ENCODE data around the gene CFAP410. TPM values are rescaled to one million over a fixed set of nuclear protein-coding genes. Genes with fewer than 3 reads are reported as not detected.

CFAP410 gene
- total and polyA plus RNA-seq, 5 donors, result 13.2 to 19.8 (median 16.8) TPM

DNA sequence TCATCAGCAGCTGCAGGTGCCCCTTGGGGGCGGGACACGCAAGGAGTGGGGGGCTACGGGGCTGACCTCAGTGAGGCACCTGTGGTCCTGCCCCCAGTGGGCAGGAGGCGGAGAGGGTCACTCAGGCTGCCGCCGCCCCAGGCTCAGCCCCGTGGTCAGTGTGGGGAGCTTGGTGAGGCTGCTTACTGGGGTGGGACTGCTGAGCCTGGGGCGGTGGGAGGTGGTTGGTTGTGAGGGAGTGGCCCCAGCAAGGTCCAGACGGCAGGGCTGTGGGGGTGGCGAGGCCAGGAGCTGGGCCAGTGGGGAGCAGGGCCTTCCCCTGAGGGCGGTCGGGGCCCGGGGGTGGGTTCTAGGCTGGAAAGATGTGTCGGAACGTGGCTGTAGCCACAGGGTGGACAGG, 25.1 kb downstream of the CFAP410 start:
- no peak for DNase-seq
- no peak for ATAC-seq
- Histone ChIP-seq H3K27me3 (ENCODE audit: control insufficient read depth, insufficient read depth) (no peaks in the 10 kb centered on the region), H3K4me3 (ENCODE audit: low read length) (no peak overlapping the region), H3K4me1 (ENCODE audit: control insufficient read depth, insufficient read depth, low read length) (no peaks in the 10 kb centered on the region), H3K27ac (ENCODE audit: low read length) (no peak overlapping the region), H3K9me3 (ENCODE audit: control insufficient read depth, low read length) (no peaks in the 10 kb centered on the region)
- 88% methylated on average over 15 of the region's 15 CpGs for WGBS
- intact Hi-C loops (cut with DNase I), result no loop called here

DNA sequence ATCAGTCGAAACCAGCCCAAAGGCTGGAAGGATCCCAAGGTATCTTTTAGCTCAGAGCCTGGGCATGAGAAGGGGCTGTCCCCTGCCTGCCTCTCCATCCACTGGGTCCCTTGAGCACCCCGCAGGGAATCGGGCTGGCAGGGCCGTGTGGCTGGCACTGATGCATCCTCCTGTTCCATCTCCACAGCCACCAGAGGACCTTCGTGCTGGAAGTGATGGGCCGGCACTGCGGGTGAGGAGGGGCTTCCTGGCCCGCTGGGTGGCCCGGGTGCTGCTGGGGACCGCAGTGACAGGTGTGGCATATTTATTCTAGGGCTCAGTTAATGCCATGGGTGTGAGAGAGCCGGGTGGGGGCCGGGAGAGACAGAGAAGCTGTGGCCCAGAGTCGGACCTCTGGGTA, 25.7 kb downstream of the CFAP410 start:
- no peaks in the 10 kb centered on the region for H3K27me3 ChIP-seq (ENCODE audit: control insufficient read depth, insufficient read depth)
- ATAC-seq, result no peak
- no peak overlapping the region for H3K4me3 ChIP-seq (ENCODE audit: low read length)
- H3K9me3 ChIP-seq (ENCODE audit: control insufficient read depth, low read length), result no peaks in the 10 kb centered on the region
- H3K4me1 ChIP-seq (ENCODE audit: control insufficient read depth, insufficient read depth, low read length), result no peaks in the 10 kb centered on the region
- 94% methylated on average over 13 of the region's 13 CpGs for WGBS
- intact Hi-C loops (cut with DNase I), result no loop called here
- DNase-seq, result no peak
- no peak overlapping the region for H3K27ac ChIP-seq (ENCODE audit: low read length)

DNA sequence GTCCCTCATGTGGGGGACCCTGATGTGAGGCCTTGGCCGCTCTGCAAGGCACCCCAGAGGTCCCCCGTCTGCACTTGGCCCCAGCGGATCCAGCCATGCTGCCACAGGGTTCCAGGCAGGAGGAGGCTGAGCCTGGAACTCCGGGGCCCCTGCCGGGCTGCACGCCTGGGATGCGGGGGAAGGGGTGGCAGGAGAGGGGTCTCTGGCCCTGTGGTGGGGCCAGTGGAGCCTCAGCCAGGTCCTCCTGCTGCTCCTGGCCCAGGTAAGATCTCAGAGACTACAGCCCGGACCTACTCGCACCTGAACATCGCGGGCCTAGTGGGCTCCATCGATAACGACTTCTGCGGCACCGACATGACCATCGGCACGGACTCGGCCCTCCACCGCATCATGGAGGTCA, 26.5 kb downstream of the CFAP410 start:
- WGBS, result 95% methylated on average over 19 of the region's 19 CpGs
- intact Hi-C loops (cut with DNase I), result no loop called here
- no peak for ATAC-seq

DNA sequence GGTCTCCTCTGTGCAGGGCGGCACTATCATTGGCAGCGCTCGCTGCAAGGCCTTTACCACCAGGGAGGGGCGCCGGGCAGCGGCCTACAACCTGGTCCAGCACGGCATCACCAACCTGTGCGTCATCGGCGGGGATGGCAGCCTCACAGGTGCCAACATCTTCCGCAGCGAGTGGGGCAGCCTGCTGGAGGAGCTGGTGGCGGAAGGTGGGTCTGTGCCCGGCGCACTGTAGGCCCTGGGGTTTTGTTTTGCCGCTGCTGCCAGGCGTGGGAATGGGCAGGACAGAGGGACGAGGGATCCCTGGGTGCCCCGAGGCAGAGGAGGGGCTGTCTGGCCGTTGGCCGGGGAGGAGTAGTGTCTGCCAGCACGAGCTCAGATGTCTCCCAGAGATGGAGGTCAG, 27.1 kb downstream of the CFAP410 start:
- no peaks in the 10 kb centered on the region for H3K27me3 ChIP-seq (ENCODE audit: control insufficient read depth, insufficient read depth)
- intact Hi-C loops (cut with DNase I), result no loop called here
- no peaks in the 10 kb centered on the region for H3K4me1 ChIP-seq (ENCODE audit: control insufficient read depth, insufficient read depth, low read length)
- ATAC-seq, result no peak
- no peak overlapping the region for H3K4me3 ChIP-seq (ENCODE audit: low read length)
- no peak for DNase-seq
- no peak overlapping the region for H3K27ac ChIP-seq (ENCODE audit: low read length)
- no peaks in the 10 kb centered on the region for H3K9me3 ChIP-seq (ENCODE audit: control insufficient read depth, low read length)
- 94% methylated on average over 22 of the region's 22 CpGs for WGBS

More for the DNA sequence above, 26.5 kb downstream of the CFAP410 start:
- no peak overlapping the region for H3K4me3 ChIP-seq (ENCODE audit: low read length)
- DNase-seq, result no peak
- no peaks in the 10 kb centered on the region for H3K4me1 ChIP-seq (ENCODE audit: control insufficient read depth, insufficient read depth, low read length)
- H3K27ac ChIP-seq (ENCODE audit: low read length), result no peak overlapping the region
- no peaks in the 10 kb centered on the region for H3K9me3 ChIP-seq (ENCODE audit: control insufficient read depth, low read length)
- no peaks in the 10 kb centered on the region for H3K27me3 ChIP-seq (ENCODE audit: control insufficient read depth, insufficient read depth)

DNA sequence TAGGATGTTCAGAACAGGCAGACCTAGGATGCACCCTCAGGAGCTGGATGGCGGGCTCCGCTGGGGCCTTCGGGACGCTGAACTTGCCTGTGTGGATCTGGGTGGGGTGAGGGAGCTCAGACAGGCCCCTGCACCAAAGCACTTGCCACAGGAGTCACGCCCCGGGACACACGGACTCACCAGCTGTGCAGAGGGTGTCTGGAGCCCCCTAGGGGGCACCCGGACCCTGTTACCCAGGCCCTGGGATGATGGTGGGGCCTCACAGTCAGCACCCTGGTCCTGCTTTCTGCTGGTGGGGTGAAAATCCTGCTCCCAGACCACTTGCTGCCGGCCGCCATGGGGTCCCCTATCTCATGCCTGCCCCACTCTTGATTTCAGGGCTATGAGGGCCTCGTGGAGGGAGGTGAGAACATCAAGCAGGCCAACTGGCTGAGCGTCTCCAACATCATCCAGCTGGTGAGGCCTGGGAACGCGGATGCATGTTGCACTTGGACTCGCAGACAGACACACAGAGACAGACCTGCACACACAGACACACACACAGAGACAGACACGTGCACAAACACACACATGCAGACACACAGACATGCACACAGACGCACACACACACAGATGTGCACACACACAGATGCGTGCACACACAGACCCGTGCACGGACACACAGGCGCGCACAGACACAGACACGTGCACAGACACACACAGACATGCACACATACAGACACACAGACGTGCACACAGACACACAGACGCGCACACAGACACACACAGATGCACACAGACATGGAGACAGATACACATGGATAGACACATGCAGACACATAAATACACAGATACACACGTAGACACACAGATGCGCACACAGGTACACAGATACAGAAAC, 28.3 kb downstream of the CFAP410 start:
- no peaks in the 10 kb centered on the region for H3K4me1 ChIP-seq (ENCODE audit: control insufficient read depth, insufficient read depth, low read length)
- no peaks in the 10 kb centered on the region for H3K9me3 ChIP-seq (ENCODE audit: control insufficient read depth, low read length)
- H3K4me3 ChIP-seq (ENCODE audit: low read length), result no peak overlapping the region
- ATAC-seq (no peak), DNase-seq (no peak)
- H3K27ac ChIP-seq (ENCODE audit: low read length), result no peak overlapping the region
- WGBS, result 91% methylated on average over 28 of the region's 28 CpGs
- intact Hi-C loops (cut with DNase I), result no loop called here
- H3K27me3 ChIP-seq (ENCODE audit: control insufficient read depth, insufficient read depth), result no peaks in the 10 kb centered on the region

DNA sequence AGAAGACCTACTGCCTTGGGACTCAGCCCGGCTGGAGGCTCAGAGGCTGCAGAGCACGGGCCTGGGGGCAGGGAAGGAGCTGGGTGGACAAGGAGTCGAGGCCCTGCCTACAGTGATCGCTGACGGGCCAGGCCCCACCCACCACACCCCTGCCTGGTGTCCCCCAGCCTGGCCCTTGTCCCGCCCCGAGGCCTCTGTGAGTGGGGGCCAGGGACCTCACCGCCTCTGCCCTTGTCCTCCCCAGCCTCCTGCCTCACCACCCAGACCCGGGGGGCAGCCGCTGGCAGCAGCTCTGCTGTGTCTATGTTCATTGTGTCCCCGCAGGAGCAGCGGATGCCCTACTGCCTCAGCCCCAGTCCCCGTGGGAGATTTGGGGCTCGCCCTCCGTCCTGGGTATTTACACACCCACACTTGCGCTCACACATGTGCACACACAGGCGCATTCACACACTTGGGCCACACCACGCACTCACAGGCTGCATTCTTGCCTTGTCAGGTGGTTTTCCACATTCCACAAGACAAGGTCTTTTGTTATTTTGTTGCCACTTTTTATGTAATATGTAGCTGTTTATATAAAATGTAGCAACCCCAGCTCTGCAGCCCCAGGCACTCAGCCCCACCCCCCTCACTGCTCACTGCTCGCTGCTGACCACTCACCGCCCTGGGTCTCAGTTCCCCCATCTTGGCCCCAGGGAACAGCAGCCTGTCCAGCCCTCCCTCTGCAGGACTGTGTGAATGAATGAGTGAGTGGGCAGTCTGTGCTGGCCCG, 32.1 kb downstream of the CFAP410 start:
- 79% methylated on average over 21 of the region's 21 CpGs for WGBS
- DNase-seq (no peak), ATAC-seq (no peak)
- no peaks in the 10 kb centered on the region for H3K27me3 ChIP-seq (ENCODE audit: control insufficient read depth, insufficient read depth)
- H3K27ac ChIP-seq (ENCODE audit: low read length), result no peak overlapping the region
- no peaks in the 10 kb centered on the region for H3K9me3 ChIP-seq (ENCODE audit: control insufficient read depth, low read length)
- H3K4me1 ChIP-seq (ENCODE audit: control insufficient read depth, insufficient read depth, low read length), result no peaks in the 10 kb centered on the region
- intact Hi-C loops (cut with DNase I), result no loop called here
- H3K4me3 ChIP-seq (ENCODE audit: low read length), result no peak overlapping the region

DNA sequence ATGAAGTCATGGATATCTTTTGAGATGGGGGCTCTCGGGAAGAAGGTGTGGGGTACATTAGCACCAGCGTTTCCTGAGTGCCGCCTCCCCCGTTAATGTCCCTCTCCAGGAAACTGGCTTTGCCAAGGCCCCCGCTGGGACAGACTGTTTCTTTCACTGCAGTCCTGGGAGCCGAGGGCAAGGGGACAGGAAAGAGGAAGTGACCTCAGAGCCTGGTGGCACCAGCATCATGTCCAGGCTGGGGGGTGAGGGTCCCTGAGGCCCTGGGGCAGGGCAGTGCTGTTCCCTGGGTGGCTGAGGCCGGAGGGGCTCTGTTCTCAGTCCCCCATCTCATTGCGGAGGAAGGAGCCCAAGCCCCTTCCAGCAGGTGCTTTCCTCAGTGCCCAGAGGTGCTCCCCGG, 33.5 kb downstream of the CFAP410 start:
- intact Hi-C loops (cut with DNase I), result no loop called here
- Histone ChIP-seq H3K4me3 (ENCODE audit: low read length) (no peak overlapping the region), H3K4me1 (ENCODE audit: control insufficient read depth, insufficient read depth, low read length) (peaks cover 3% of the 10 kb centered on the region), H3K27ac (ENCODE audit: low read length) (no peak overlapping the region), H3K27me3 (ENCODE audit: control insufficient read depth, insufficient read depth) (no peaks in the 10 kb centered on the region), H3K9me3 (ENCODE audit: control insufficient read depth, low read length) (no peaks in the 10 kb centered on the region)
- 65% methylated on average over 9 of the region's 9 CpGs for WGBS
- no peak for ATAC-seq
- DNase-seq, result no peak

DNA sequence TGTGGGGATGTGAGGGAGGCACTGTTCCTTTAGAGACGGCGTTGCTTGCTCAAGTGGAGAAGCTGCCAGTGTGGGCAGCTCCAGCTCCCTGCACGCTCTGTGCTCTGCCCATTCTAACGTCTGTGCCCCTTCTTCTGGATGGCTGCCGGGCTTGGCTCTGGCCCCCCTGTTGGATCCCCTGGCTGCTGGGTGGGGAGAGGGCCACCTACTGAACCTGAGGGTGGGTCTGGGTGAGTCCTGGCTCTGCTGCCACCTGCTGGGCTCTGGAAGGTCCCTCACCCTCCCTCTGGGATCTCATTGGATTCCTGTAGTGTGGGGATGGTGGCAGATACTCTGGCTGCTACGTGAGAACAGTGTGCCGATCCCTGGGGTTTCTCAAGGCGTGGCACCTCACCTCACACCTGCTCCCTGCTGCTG, 34.3 kb downstream of the CFAP410 start:
- Histone ChIP-seq H3K27ac (ENCODE audit: low read length) (no peak overlapping the region), H3K4me3 (ENCODE audit: low read length) (no peak overlapping the region), H3K9me3 (ENCODE audit: control insufficient read depth, low read length) (no peaks in the 10 kb centered on the region), H3K27me3 (ENCODE audit: control insufficient read depth, insufficient read depth) (no peaks in the 10 kb centered on the region), H3K4me1 (ENCODE audit: control insufficient read depth, insufficient read depth, low read length) (peaks cover 3% of the 10 kb centered on the region)
- 46% methylated on average over 8 of the region's 8 CpGs for WGBS
- ATAC-seq (peak in 1 of 2 donors; percentile 31), DNase-seq (no peak)
- intact Hi-C loops (cut with DNase I), result no loop called here

DNA sequence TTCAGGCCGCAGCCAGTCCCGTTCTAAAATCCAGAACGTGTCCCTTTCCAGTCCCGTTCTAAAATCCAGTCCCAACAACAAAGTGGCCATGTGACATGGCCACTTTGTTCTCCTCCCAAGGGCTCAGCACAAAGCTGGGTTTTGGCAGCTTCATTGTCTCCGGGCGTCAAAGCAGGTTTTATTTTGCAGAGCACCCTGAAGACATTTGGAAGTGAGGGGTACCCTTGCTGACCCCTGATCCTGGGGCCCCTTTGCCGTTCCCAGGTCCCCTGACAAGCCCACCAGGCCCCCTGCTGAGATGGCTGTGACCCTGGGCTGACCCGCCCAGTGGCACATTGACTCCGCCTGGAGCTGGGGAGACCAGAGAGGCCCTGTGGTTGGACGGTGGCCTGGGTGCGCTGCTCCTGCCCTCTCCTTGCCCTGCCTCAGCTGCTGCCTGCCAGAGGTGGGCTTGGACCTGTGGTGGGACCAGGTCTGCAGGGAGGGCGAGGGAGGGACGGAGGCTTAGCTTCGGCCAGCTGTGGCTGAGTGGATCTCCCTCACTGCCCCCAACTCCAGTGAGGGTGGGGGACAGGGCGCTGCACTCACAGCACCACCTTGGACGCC, 35.1 kb downstream of the CFAP410 start:
- Histone ChIP-seq H3K27me3 (ENCODE audit: control insufficient read depth, insufficient read depth) (no peaks in the 10 kb centered on the region), H3K4me3 (ENCODE audit: low read length) (no peak overlapping the region), H3K9me3 (ENCODE audit: control insufficient read depth, low read length) (no peaks in the 10 kb centered on the region), H3K4me1 (ENCODE audit: control insufficient read depth, insufficient read depth, low read length) (peaks cover 3% of the 10 kb centered on the region), H3K27ac (ENCODE audit: low read length) (no peak overlapping the region)
- DNase-seq, result no peak
- intact Hi-C loops (cut with DNase I), result no loop called here
- ATAC-seq, result no peak
- 68% methylated on average over 16 of the region's 16 CpGs for WGBS

DNA sequence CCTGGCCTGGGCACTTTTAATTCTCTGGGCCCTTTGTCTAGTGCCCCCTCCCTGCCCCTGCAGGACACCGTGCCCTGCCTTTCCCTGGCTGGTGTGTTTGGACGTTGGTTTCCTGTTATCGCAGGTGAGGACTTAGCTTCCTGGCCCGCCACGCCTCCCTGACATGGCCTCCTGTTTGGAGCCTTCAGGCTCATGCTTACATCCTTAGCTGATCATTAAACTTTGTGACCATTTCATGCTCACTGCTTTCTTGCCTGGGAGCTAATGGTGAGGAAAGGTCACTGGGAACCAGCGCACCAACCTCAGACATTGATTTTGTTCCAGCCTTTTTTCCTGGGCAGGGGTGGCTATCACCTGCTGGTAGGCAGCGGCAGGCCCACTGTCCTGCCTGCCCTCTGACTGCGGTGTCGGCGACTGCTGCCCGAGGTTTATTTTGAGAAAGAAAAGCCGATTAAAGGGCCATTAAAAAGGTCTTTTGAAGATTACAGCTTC, 35.7 kb downstream of the CFAP410 start:
- ATAC-seq, result no peak
- peaks cover 3% of the 10 kb centered on the region for H3K4me1 ChIP-seq (ENCODE audit: control insufficient read depth, insufficient read depth, low read length)
- WGBS, result 78% methylated on average over 12 of the region's 12 CpGs

More for the DNA sequence above, 35.7 kb downstream of the CFAP410 start:
- H3K27ac ChIP-seq (ENCODE audit: low read length), result no peak overlapping the region
- H3K27me3 ChIP-seq (ENCODE audit: control insufficient read depth, insufficient read depth), result no peaks in the 10 kb centered on the region
- no peak overlapping the region for H3K4me3 ChIP-seq (ENCODE audit: low read length)
- intact Hi-C loops (cut with DNase I), result no loop called here
- H3K9me3 ChIP-seq (ENCODE audit: control insufficient read depth, low read length), result no peaks in the 10 kb centered on the region
- no peak for DNase-seq

All from right cardiac atrium (tissue), 5 donors.